ENCODE results near the gene AP5Z1.

Gene AP5Z1

GRCh38 chr7:4758111-4758510 lies 17.3 kb upstream of the AP5Z1 start:
- Histone ChIP-seq H3K4me3 (ENCODE audit: low read depth, low read length) (no peak overlapping the region), H3K9ac (ENCODE audit: low read depth, low read length) (no peak overlapping the region), H3K9me3 (ENCODE audit: control insufficient read depth, insufficient read depth, low read length) (no peaks in the 10 kb centered on the region), H3K27ac (ENCODE audit: low read depth, low read length) (no peak overlapping the region), H3K27me3 (ENCODE audit: control insufficient read depth, insufficient read depth, low read length) (no peaks in the 10 kb centered on the region), H3K36me3 (ENCODE audit: control insufficient read depth, insufficient read depth, low read length) (peaks cover 37% of the 10 kb centered on the region), H3K4me1 (ENCODE audit: control insufficient read depth, insufficient read depth, low read length) (no peaks in the 10 kb centered on the region)

DNA sequence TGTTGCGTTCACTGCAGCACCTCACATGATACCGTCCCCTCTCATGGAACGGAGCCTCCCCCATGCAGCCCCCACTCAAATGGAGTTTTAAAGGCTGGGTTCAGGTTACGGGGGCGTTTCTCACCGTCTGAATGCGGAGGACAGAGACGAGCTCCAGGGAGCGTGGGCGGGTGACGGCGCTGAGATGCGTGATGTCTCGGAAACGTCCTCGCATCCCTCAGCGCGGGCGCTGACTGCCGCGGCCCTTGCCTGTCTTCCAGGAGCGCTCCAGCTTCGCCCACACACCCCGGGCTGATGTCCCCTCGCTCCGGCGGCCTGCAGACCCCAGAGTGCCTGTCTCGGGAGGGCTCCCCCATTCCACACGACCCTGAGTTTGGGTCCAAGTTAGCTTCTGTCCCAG lies 16.6 kb upstream of the AP5Z1 start:
- no peak overlapping the region for H3K9ac ChIP-seq (ENCODE audit: low read depth, low read length)
- no peaks in the 10 kb centered on the region for H3K4me1 ChIP-seq (ENCODE audit: control insufficient read depth, insufficient read depth, low read length)
- H3K27ac ChIP-seq (ENCODE audit: low read depth, low read length), result no peak overlapping the region
- no peaks in the 10 kb centered on the region for H3K9me3 ChIP-seq (ENCODE audit: control insufficient read depth, insufficient read depth, low read length)
- H3K36me3 ChIP-seq (ENCODE audit: control insufficient read depth, insufficient read depth, low read length), result peaks cover 43% of the 10 kb centered on the region
- H3K27me3 ChIP-seq (ENCODE audit: control insufficient read depth, insufficient read depth, low read length), result no peaks in the 10 kb centered on the region
- H3K4me3 ChIP-seq (ENCODE audit: low read depth, low read length), result no peak overlapping the region

DNA sequence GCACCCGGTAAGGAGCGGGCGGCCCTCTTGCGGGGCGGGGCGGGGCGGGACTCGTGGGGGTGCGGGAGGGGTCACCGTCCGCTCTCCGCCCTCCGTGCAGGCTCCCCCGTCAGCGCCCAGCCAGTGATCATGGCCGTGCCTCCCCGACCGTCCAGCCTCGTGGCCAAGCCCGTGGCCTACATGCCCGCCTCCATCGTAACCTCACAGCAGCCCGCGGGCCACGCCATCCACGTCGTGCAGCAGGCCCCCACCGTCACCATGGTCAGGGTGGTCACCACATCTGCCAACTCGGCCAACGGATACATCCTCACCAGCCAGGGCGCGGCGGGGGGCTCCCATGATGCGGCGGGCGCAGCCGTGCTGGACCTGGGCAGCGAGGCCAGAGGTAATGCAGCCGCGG lies 16.2 kb upstream of the AP5Z1 start:
- Histone ChIP-seq H3K36me3 (ENCODE audit: control insufficient read depth, insufficient read depth, low read length) (peaks cover 44% of the 10 kb centered on the region), H3K4me1 (ENCODE audit: control insufficient read depth, insufficient read depth, low read length) (no peaks in the 10 kb centered on the region), H3K27ac (ENCODE audit: low read depth, low read length) (no peak overlapping the region), H3K9ac (ENCODE audit: low read depth, low read length) (no peak overlapping the region), H3K27me3 (ENCODE audit: control insufficient read depth, insufficient read depth, low read length) (no peaks in the 10 kb centered on the region), H3K4me3 (ENCODE audit: low read depth, low read length) (no peak overlapping the region), H3K9me3 (ENCODE audit: control insufficient read depth, insufficient read depth, low read length) (no peaks in the 10 kb centered on the region)

GRCh38 chr7:4760952-4761351 lies 14.5 kb upstream of the AP5Z1 start:
- Histone ChIP-seq H3K27ac (ENCODE audit: low read depth, low read length) (no peak overlapping the region), H3K9me3 (ENCODE audit: control insufficient read depth, insufficient read depth, low read length) (no peaks in the 10 kb centered on the region), H3K4me1 (ENCODE audit: control insufficient read depth, insufficient read depth, low read length) (no peaks in the 10 kb centered on the region), H3K36me3 (ENCODE audit: control insufficient read depth, insufficient read depth, low read length) (peaks cover 32% of the 10 kb centered on the region), H3K4me3 (ENCODE audit: low read depth, low read length) (no peak overlapping the region), H3K27me3 (ENCODE audit: control insufficient read depth, insufficient read depth, low read length) (no peaks in the 10 kb centered on the region), H3K9ac (ENCODE audit: low read depth, low read length) (no peak overlapping the region)

DNA sequence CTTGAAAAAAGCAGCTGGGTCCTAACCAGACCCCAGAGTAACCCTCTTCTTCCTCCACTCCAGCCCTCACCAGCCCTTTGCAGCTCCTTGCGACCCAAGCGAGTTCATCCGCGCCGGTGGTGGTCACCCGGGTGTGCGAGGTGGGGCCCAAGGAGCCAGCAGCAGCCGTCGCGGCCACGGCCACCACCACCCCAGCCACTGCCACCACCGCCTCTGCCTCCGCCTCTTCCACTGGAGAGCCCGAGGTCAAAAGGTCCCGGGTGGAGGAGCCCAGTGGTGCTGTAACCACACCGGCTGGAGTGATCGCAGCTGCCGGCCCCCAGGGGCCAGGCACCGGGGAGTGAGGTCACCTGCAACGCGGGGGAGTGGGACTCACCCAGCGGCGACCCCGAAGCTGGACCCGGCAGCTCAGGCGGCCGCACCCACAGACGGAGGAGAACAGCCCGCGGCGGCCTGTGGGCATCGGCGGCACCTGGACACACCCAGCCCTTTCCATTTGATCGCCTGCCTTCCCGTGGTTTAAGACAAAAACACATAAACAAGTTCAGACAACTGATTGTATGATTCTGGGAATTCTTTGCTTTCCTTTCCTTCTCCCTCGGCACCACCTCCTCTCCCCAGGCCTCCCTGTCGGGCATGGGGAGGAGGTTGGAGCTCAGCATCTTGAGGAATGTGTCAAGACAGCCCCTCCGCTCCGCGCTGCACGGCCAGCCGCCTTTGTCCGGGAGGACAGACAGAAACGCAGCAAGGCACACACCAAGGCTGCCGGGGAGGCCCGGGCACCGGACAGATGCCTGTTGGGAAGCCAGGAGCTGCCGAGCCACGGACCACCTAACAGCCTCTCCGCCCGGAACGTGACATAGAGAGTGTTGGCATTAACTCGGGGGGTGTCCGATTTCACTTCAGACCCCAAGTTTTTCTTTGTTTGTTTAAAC lies 13.0 kb upstream of the AP5Z1 start:
- H3K4me3 ChIP-seq (ENCODE audit: low read depth, low read length), result no peak overlapping the region
- H3K27ac ChIP-seq (ENCODE audit: low read depth, low read length), result no peak overlapping the region
- no peaks in the 10 kb centered on the region for H3K9me3 ChIP-seq (ENCODE audit: control insufficient read depth, insufficient read depth, low read length)
- no peaks in the 10 kb centered on the region for H3K4me1 ChIP-seq (ENCODE audit: control insufficient read depth, insufficient read depth, low read length)
- H3K9ac ChIP-seq (ENCODE audit: low read depth, low read length), result no peak overlapping the region
- H3K36me3 ChIP-seq (ENCODE audit: control insufficient read depth, insufficient read depth, low read length), result peaks cover 28% of the 10 kb centered on the region
- no peaks in the 10 kb centered on the region for H3K27me3 ChIP-seq (ENCODE audit: control insufficient read depth, insufficient read depth, low read length)

- no peak overlapping the region for H3K27ac ChIP-seq (ENCODE audit: low read depth, low read length)
- H3K27me3 ChIP-seq (ENCODE audit: control insufficient read depth, insufficient read depth, low read length), result no peaks in the 10 kb centered on the region
- H3K9me3 ChIP-seq (ENCODE audit: control insufficient read depth, insufficient read depth, low read length), result no peaks in the 10 kb centered on the region
- peaks cover 28% of the 10 kb centered on the region for H3K36me3 ChIP-seq (ENCODE audit: control insufficient read depth, insufficient read depth, low read length)
- H3K9ac ChIP-seq (ENCODE audit: low read depth, low read length), result no peak overlapping the region
- H3K4me1 ChIP-seq (ENCODE audit: control insufficient read depth, insufficient read depth, low read length), result no peaks in the 10 kb centered on the region
- no peak overlapping the region for H3K4me3 ChIP-seq (ENCODE audit: low read depth, low read length)
Measured at GRCh38 chr7:4763091-4763793, 12.2 kb upstream of the AP5Z1 start.

GRCh38 chr7:4763794-4764185 lies 11.6 kb upstream of the AP5Z1 start:
- no peak overlapping the region for H3K9ac ChIP-seq (ENCODE audit: low read depth, low read length)
- no peaks in the 10 kb centered on the region for H3K27me3 ChIP-seq (ENCODE audit: control insufficient read depth, insufficient read depth, low read length)
- H3K36me3 ChIP-seq (ENCODE audit: control insufficient read depth, insufficient read depth, low read length), result peaks cover 28% of the 10 kb centered on the region
- no peak overlapping the region for H3K27ac ChIP-seq (ENCODE audit: low read depth, low read length)
- no peak overlapping the region for H3K4me3 ChIP-seq (ENCODE audit: low read depth, low read length)
- no peaks in the 10 kb centered on the region for H3K4me1 ChIP-seq (ENCODE audit: control insufficient read depth, insufficient read depth, low read length)
- H3K9me3 ChIP-seq (ENCODE audit: control insufficient read depth, insufficient read depth, low read length), result no peaks in the 10 kb centered on the region

- Histone ChIP-seq H3K4me3 (ENCODE audit: low read depth, low read length) (no peak overlapping the region), H3K4me1 (ENCODE audit: control insufficient read depth, insufficient read depth, low read length) (no peaks in the 10 kb centered on the region), H3K27ac (ENCODE audit: low read depth, low read length) (no peak overlapping the region), H3K9me3 (ENCODE audit: control insufficient read depth, insufficient read depth, low read length) (no peaks in the 10 kb centered on the region), H3K27me3 (ENCODE audit: control insufficient read depth, insufficient read depth, low read length) (no peaks in the 10 kb centered on the region), H3K9ac (ENCODE audit: low read depth, low read length) (no peak overlapping the region), H3K36me3 (ENCODE audit: control insufficient read depth, insufficient read depth, low read length) (peaks cover 24% of the 10 kb centered on the region)
Measured at GRCh38 chr7:4764402-4765007, 10.9 kb upstream of the AP5Z1 start.

DNA sequence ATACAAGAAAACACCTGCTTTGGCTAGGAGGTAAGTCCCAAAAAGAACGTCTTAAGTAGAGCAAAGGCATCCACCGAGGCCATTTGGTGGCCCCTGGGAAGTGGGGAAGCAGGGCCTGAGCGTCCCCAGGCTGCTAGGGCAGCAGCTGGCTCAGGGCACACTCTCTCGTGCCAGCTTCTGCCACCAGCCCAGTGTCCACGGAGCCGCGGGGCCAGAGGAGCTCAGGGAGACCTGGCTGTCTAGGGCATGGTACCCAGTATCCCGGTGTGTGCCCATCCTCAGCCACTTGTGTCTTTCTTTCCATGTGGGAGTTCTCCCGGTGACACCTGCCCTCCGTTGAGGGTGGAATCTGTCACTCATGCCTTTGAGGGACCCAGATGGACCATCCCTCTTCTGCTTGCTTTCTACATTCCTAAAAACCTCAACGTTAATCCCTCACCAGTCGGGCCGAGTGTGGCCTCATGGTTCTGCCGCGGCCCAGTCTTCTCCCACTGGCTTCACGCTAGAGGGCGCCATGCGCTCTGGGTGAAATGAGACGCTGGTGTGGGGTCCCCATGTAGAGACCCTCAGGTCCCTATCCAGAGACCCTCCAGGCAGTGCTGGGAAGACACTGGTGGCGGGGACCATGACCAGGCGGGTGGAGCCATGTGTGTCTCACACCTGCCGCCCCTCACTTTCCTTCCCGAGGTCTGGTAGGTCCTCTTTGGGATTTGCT lies 9.5 kb upstream of the AP5Z1 start:
- Histone ChIP-seq H3K27me3 (ENCODE audit: control insufficient read depth, insufficient read depth, low read length) (no peaks in the 10 kb centered on the region), H3K9me3 (ENCODE audit: control insufficient read depth, insufficient read depth, low read length) (no peaks in the 10 kb centered on the region), H3K4me3 (ENCODE audit: low read depth, low read length) (no peak overlapping the region), H3K27ac (ENCODE audit: low read depth, low read length) (no peak overlapping the region), H3K4me1 (ENCODE audit: control insufficient read depth, insufficient read depth, low read length) (no peaks in the 10 kb centered on the region), H3K9ac (ENCODE audit: low read depth, low read length) (no peak overlapping the region), H3K36me3 (ENCODE audit: control insufficient read depth, insufficient read depth, low read length) (peaks cover 16% of the 10 kb centered on the region)

GRCh38 chr7:4766666-4767519 lies 8.5 kb upstream of the AP5Z1 start:
- Histone ChIP-seq H3K9me3 (ENCODE audit: control insufficient read depth, insufficient read depth, low read length) (no peaks in the 10 kb centered on the region), H3K9ac (ENCODE audit: low read depth, low read length) (no peak overlapping the region), H3K36me3 (ENCODE audit: control insufficient read depth, insufficient read depth, low read length) (peaks cover 14% of the 10 kb centered on the region), H3K4me1 (ENCODE audit: control insufficient read depth, insufficient read depth, low read length) (no peaks in the 10 kb centered on the region), H3K4me3 (ENCODE audit: low read depth, low read length) (no peak overlapping the region), H3K27me3 (ENCODE audit: control insufficient read depth, insufficient read depth, low read length) (no peaks in the 10 kb centered on the region), H3K27ac (ENCODE audit: low read depth, low read length) (no peak overlapping the region)

Measured in HUES48 (cell line).